ENCODE data around the gene DNAH10. TPM values are rescaled to one million over a fixed set of nuclear protein-coding genes. Genes with fewer than 3 reads are reported as not detected.

Gene DNAH10
- total RNA-seq, 4 donors from 2014 or later: under 0.01 to 1.7 (median 0.28) TPM

GRCh38 chr12:123860377-123860776 is 98.3 kb downstream of the DNAH10 start:
- Histone ChIP-seq H3K4me3 (no peak overlapping the region), H3K27me3 (no peaks in the 10 kb centered on the region), H3K4me1 (no peaks in the 10 kb centered on the region), H3K36me3 (no peaks in the 10 kb centered on the region), H3K27ac (no peak overlapping the region), H3K9me3 (no peaks in the 10 kb centered on the region)
- TF ChIP-seq POLR2A (IDR thresholded peaks at IDR 0.05) (no peak), CTCF (IDR thresholded peaks at IDR 0.05) (no peak)
- no peak for DNase-seq

GRCh38 chr12:123861392-123861791 is 99.3 kb downstream of the DNAH10 start:
- no peak overlapping the region for H3K4me3 ChIP-seq
- H3K27ac ChIP-seq: no peak overlapping the region
- no peak for TF ChIP-seq POLR2A (IDR thresholded peaks at IDR 0.05)
- H3K4me1 ChIP-seq: no peaks in the 10 kb centered on the region
- H3K36me3 ChIP-seq: no peaks in the 10 kb centered on the region
- no peaks in the 10 kb centered on the region for H3K9me3 ChIP-seq
- no peaks in the 10 kb centered on the region for H3K27me3 ChIP-seq
- DNase-seq: no peak

GRCh38 chr12:123867141-123867540 is 105.0 kb downstream of the DNAH10 start:
- no peaks in the 10 kb centered on the region for H3K4me1 ChIP-seq
- H3K36me3 ChIP-seq: no peaks in the 10 kb centered on the region
- H3K27ac ChIP-seq: no peak overlapping the region
- DNase-seq: no peak
- no peaks in the 10 kb centered on the region for H3K9me3 ChIP-seq
- no peak overlapping the region for H3K4me3 ChIP-seq
- no peaks in the 10 kb centered on the region for H3K27me3 ChIP-seq
- TF ChIP-seq POLR2A (IDR thresholded peaks at IDR 0.05) (no peak), CTCF (IDR thresholded peaks at IDR 0.05) (no peak)

- Histone ChIP-seq H3K9me3 (no peaks in the 10 kb centered on the region), H3K4me3 (no peak overlapping the region), H3K36me3 (no peaks in the 10 kb centered on the region), H3K27me3 (no peaks in the 10 kb centered on the region), H3K4me1 (no peaks in the 10 kb centered on the region), H3K27ac (no peak overlapping the region)
- no peak for TF ChIP-seq POLR2A (IDR thresholded peaks at IDR 0.05)
- no peak for TF ChIP-seq CTCF (IDR thresholded peaks at IDR 0.05)
- DNase-seq: no peak
Measured at GRCh38 chr12:123868791-123869190, 106.7 kb downstream of the DNAH10 start.

- no peaks in the 10 kb centered on the region for H3K36me3 ChIP-seq
- H3K4me3 ChIP-seq: no peak overlapping the region
- no peaks in the 10 kb centered on the region for H3K4me1 ChIP-seq
- H3K27me3 ChIP-seq: no peaks in the 10 kb centered on the region
- DNase-seq: no peak
- H3K27ac ChIP-seq: no peak overlapping the region
- TF ChIP-seq CTCF (IDR thresholded peaks at IDR 0.05) (no peak), POLR2A (IDR thresholded peaks at IDR 0.05) (no peak)
- H3K9me3 ChIP-seq: no peaks in the 10 kb centered on the region
Measured at GRCh38 chr12:123873793-123874192, 111.7 kb downstream of the DNAH10 start.

GRCh38 chr12:123877968-123878367 is 115.9 kb downstream of the DNAH10 start:
- Histone ChIP-seq H3K4me3 (no peak overlapping the region), H3K4me1 (no peaks in the 10 kb centered on the region), H3K27me3 (no peaks in the 10 kb centered on the region), H3K27ac (no peak overlapping the region), H3K36me3 (no peaks in the 10 kb centered on the region), H3K9me3 (no peaks in the 10 kb centered on the region)
- no peak for DNase-seq
- TF ChIP-seq POLR2A (IDR thresholded peaks at IDR 0.05) (no peak), CTCF (IDR thresholded peaks at IDR 0.05) (no peak)
